ENCODE measurements around the gene KRTAP12-4.
"Not testable (repeated sequence)": the region's sequence is repeated elsewhere in the genome, so short reads cannot be mapped to it uniquely, and the experiment has no call there.

The KRTAP12-4 gene

GRCh38 chr21:44653656-44654575 lies 543 bp downstream of the KRTAP12-4 start:
- no peak for DNase-seq (ENCODE audit: low spot score)

- no peak for DNase-seq (ENCODE audit: low spot score)
Observed at GRCh38 chr21:44653123-44653522, 1.3 kb downstream of the KRTAP12-4 start.

GRCh38 chr21:44650973-44651675 lies 3.3 kb downstream of the KRTAP12-4 start:
- DNase-seq (ENCODE audit: low spot score) = no peak

GRCh38 chr21:44650265-44650972 lies 4.0 kb downstream of the KRTAP12-4 start:
- DNase-seq (ENCODE audit: low spot score) = no peak

GRCh38 chr21:44649521-44650100 lies 4.8 kb downstream of the KRTAP12-4 start:
- no peak for DNase-seq (ENCODE audit: low spot score)

- no peak for DNase-seq (ENCODE audit: low spot score)
Observed at GRCh38 chr21:44648557-44649311, 5.7 kb downstream of the KRTAP12-4 start.

- no peak for DNase-seq (ENCODE audit: low spot score)
Observed at GRCh38 chr21:44647222-44647552, 7.3 kb downstream of the KRTAP12-4 start.

GRCh38 chr21:44646366-44647221 lies 7.9 kb downstream of the KRTAP12-4 start, which contains the start of gene KRTAP10-11:
Gene KRTAP10-11, plus strand, starts transcription at chr21:44646414. Its CDS starts 45 bp downstream, at chr21:44646459.
- not testable (repeated sequence) for DNase-seq (ENCODE audit: low spot score)

- DNase-seq (ENCODE audit: low spot score) = no peak
Observed at GRCh38 chr21:44644878-44645277, 9.6 kb downstream of the KRTAP12-4 start.

- no peak for DNase-seq (ENCODE audit: low spot score)
Observed at GRCh38 chr21:44643741-44644310, 10.6 kb downstream of the KRTAP12-4 start.

GRCh38 chr21:44640761-44641160 lies 13.7 kb downstream of the KRTAP12-4 start:
- DNase-seq (ENCODE audit: low spot score) = no peak

- no peak for DNase-seq (ENCODE audit: low spot score)
Observed at GRCh38 chr21:44639331-44639655, 15.2 kb downstream of the KRTAP12-4 start.

- not testable (repeated sequence) for DNase-seq (ENCODE audit: low spot score)
Observed at GRCh38 chr21:44638506-44639330, 15.7 kb downstream of the KRTAP12-4 start.

GRCh38 chr21:44637851-44638348 lies 16.6 kb downstream of the KRTAP12-4 start:
- not testable (repeated sequence) for DNase-seq (ENCODE audit: low spot score)

- DNase-seq (ENCODE audit: low spot score) = no peak
Observed at GRCh38 chr21:44637018-44637850, 17.2 kb downstream of the KRTAP12-4 start, which contains the start of gene KRTAP10-10. Gene KRTAP10-10, plus strand, starts transcription at chr21:44637356. Its CDS starts 62 bp downstream, at chr21:44637418.

GRCh38 chr21:44636209-44637017 lies 18.0 kb downstream of the KRTAP12-4 start:
- no peak for DNase-seq (ENCODE audit: low spot score)

GRCh38 chr21:44632067-44632466 lies 22.4 kb downstream of the KRTAP12-4 start:
- DNase-seq (ENCODE audit: low spot score) = no peak

Measured in germinal center (tissue), 1 donor.